GM19240 (cell line): ENCODE results near the gene CLEC2D.
"Not testable (repeated sequence)": the region's sequence is repeated elsewhere in the genome, so short reads cannot be mapped to it uniquely, and the experiment has no call there.

Experiments used
- DNase-seq: peaks from one replicate; pipeline ENCODE4 v3.0.0; 2011; ENCODE audit warnings: low spot score; ENCODE audit not compliant: insufficient read length

CLEC2D gene

DNA sequence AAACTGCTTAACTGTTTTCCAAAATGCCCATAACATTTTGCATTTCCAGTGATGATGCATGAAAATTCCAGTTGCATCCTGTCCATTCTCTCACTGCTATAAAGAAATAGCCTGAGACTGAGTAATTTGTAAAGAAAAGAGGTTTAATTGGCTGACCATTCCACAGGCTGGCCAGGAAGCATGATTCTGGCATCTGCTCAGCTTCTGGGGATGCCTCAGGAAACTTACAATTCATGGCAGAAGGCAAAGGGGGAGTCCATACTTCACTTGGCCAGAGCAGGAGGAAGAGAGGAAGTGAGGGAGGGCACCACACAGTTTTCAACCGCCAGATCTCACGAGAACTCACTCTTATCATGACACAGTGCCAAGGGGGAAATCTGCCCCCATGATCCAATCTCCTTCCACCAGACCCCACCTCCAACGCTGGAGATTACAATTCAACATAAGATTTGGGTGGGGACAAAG, 18.2 kb upstream of the CLEC2D start:
- no peak for DNase-seq

DNA sequence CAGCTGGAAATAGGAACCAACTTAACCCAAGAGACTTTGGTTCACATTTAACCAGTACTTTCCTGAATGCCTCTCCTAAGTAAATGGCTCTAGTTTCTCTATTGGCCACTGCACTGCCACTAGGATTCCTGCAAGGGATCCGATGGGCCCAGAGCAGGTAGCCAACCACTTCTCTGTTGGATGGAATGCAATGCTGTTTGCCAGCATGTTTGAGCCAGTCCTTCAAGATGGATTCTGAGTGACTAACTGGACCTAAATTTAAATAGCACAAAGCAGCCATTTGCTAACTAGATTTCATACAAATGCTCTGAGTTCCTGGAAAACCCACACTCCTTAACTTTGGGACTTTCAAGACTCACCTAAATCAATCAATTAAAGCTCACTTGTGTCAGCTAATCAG, 9.5 kb upstream of the CLEC2D start:
- DNase-seq = no peak

DNA sequence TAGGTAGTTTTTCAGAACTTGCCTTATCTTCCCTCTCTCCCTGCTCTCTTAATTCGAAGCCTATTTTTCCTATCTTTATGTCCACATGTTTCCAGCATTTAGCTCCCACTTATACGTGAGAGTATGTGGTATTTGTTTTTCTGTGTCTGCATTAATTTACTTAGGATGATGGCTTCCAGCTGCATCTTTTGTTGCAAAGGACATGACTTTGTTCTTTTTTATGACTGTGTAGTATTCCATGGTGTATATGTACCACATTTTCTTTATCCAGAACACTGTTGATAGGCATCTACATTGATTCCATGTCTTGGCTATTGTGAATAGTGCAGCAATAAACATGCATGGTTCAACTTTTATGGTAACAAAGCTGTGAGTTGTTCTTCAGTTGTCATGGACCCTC, 7.8 kb upstream of the CLEC2D start:
- DNase-seq = no peak

DNA sequence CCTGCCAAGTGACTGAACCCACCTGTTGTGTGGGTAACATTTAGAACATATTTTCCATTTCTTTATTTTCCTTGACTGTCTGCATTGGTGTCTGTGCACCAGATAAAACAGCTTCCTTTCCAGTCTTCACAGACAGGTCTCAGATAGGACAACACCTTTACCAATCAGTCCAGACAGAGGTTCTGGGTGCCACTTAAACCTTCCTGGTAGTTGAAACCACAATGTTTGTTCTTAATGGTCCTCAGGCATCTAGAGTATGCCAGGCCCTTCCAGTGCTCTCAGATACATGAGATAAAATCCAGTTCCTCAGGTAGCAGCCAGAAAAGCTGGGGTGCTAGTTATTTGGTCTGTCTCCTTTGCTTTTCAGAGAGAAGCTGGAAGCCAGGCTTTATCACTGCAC, 7.0 kb upstream of the CLEC2D start:
- no peak for DNase-seq

DNA sequence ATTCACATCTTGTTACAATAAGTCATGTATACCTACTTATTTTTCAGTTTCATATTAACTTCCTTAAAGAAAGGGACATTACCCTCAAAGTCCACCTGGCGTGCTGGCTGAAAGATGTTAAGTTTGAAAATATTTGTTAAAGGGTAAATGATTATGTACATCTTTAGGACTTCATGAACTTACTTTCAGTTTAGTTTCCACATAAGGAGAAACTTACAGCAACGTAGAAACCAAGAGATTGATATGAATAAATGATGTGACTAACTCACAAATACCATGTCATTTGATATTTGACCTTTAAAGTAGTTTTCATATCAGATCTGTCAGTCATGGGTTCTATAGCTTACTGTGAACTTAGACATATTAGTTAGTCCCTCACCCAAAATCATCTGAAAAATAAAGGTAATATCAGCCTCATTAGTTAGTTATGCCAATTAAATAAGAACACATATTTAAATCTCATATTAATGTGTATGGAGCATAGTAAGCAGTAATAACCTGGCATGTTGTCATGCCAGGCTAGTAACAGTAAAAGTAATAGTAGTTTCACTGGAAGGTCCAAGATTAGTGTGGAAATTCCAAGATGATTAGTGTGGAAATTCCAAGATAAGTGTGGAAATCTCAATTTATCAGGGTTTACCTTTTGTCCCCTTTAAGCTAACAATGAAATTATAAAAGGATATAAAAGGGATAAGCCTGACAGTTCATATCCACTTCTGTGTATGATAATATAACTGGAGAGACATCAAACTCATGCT, 1.9 kb upstream of the CLEC2D start:
- DNase-seq = no peak

DNA sequence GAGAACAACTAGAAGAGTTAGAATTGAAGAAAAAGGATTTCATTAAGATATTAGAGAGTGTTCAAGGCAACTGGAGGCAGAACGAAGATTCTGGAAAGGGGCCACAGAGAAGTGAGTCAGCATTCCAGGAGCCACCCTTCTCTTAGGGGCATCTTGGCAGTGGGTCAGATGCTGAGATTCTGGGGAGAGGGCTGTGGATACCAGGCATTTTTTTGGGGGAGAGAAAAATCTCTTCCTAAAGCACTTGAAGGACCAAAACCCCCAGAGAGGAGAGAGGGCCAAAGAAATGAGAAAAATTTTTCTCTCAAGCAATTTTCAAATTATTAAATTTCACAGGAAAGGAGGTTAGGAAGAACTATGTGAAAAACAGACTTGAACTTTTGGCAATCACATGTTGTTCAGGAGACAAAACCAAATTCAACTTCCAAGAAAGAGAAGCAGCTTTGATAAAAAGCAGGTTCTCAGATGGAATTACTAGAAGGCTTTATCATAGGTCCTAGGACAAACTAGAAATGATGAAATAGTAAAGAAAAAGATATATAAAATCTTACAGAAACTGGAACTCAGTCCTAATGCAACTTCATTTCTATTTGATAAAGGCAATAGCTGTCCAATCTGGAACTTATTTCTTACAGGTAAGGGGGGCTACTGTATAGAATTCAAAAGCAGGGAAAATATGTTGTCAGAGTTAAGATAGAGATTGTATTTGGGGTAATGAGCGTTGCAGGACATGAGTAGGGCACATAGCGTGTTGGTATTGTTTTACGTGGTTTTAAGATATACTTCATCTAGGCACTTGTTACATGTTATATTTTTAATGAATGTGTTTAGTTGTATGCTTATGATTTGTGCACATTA, 1.1 kb upstream of the CLEC2D start:
- no peak for DNase-seq

DNA sequence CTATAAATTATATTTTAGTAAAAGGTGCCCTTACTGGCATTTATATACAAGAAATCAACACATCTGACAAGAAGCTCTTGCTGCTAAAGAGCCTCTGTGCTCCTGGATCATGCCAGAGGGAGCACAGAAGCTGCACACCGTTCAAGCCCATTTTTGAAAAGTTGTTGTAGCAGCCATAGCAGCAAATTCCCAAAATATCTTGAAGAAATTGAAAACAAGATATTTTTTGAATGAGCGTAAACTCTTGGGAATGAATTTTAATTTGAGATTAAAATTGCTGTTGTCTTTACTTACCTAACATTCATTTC, 540 bp upstream of the CLEC2D start:
- no peak for DNase-seq

DNA sequence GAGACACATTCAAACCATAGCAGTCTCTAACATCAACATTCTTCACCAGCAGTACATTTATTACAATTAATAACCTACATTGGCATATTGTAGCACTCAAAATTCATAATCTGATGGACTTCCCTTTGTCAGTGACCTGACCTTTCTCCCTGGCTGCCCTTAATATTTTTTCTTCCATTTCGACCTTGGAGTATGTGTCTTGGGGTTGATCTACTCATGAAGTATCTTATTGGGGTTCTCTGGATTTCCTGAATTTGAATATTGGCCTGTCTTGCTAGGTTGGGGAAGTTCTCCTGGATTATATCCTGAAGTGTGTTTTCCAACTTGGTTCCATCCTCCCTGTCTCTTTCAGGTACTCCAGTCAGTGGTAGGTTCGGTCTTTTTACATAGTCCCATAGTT, 2.8 kb downstream of the CLEC2D start:
- DNase-seq = not testable (repeated sequence)

DNA sequence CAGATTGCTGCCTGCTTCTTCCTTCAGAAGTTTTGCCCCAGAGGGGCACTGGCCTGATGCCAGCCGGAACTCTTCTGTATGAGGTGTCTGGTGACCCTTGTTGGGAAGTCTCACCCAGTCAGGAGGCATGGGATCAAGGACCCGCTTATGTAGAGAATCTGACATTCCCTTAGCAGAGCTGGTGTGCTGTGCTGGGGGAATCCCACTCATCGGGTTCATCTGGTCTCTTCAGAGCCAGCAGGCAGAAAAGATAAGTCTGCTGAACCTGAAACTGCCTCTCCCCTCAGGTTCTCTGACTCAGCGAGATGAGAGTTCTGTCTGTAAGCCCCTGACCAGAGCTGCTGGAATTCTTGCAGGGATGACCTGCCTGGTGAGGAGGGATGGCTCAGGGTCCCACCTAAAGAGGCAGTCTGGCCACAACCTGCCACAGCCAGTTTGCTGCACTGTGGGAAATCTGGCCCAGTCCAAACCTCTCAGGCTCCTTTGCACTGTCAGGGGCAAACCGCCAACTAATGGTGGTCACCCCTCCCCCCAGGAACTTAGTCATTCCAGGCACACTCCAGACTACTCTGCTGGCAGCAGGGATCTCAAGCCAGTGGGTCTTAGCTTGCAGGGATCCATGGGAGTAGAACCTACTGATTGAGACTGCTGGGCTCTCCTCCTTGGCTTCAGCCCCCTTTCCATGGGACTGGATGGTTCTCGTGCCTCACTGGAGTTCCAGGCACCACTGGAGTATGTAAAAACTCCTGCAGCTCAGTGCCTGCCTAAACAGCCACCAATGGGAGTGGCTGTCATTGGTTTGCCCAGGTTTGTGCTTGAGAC, 4.1 kb downstream of the CLEC2D start:
- DNase-seq = no peak

DNA sequence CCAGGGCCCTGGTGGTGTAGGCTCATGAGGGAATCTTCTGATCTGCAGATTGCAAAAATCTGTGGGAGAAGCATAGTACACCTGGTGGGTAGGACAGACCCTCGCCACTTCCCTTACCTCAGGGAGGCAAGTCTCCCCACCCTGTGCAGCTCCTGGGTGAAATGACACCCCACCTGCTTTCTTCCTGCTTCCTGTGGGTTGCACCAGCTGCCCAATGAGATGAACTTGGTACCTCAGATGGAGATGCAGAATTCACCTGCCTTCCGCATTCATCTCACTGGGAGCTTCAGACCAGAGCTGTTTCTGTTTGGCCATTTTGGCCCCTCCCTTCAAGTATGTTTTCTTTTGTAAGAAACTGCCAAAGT, 4.7 kb downstream of the CLEC2D start:
- no peak for DNase-seq

DNA sequence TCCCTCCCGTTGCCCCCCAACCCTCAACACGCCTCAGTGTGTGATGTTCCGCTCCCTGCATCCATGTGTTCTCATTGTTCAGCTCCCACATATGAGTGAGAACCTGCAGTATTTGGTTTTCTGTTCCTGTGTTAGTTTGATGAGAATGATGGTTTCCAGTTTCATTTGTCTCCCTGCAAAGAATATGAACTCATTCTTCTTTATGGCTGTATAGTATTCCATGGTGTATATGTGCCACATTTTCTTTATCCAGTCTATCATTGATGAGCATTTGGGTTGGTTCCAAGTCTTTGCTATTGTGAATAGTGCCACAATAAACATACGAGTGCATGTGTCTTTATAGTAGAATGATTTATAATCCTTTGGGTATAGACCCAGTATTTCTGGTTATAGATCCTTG, 13.0 kb downstream of the CLEC2D start:
- not testable (repeated sequence) for DNase-seq

DNA sequence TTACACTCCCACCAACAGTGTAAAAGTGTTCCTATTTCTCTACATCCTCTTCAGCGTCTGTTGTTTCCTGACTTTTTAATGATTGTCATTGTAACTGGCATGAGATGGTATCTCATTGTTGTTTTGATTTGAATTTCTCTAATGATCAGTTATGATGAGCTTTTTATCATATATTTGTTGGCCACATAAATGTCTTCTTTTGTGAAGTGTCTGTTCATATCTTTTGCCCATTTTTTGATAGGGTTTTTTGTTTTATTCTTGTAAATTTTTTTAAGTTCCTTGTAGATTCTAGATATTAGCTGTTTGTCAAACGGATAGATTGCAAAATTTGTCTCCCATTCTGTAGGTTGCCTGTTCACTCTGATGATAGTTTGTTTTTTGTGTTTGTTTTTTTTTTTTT, 13.4 kb downstream of the CLEC2D start:
- DNase-seq = not testable (repeated sequence)

DNA sequence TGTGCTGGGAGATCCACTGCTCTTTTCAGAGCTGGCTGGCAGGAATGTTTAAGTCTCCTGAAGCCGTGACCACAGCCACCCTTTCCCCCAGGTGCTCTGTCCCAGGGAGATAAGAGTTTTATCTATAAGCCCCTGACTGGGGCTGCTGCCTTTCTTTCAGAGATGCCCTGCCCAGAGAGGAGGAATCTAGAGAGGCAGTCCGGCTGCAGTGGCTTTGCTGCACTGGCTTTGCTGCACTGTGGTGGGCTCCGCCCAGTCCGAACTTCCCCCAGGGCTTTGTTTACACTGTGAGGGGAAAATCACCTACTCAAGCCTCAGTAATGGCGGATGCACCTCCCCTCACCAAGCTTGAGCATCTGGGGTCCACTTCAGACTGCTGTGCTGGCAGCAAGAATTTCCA, 15.9 kb downstream of the CLEC2D start:
- not testable (repeated sequence) for DNase-seq

DNA sequence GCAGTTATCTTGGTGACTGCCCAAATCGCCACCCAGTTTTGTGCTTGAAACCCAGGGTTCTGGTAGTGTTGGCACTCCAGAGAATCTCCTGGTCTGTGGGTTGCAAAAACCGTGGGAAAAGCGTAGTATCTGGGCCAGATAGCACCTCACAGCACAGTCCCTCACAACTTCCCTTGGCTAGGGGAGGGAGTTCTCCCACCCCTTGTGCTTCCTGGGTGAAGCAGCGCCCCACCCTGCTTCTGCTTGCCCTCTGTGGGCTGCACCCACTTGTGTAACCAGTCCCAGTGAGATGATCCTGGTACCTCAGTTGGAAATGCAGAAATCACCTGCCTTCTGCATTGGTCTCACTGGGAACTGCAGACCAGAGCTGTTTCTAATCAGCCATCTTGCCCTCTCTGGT, 16.4 kb downstream of the CLEC2D start:
- no peak for DNase-seq

DNA sequence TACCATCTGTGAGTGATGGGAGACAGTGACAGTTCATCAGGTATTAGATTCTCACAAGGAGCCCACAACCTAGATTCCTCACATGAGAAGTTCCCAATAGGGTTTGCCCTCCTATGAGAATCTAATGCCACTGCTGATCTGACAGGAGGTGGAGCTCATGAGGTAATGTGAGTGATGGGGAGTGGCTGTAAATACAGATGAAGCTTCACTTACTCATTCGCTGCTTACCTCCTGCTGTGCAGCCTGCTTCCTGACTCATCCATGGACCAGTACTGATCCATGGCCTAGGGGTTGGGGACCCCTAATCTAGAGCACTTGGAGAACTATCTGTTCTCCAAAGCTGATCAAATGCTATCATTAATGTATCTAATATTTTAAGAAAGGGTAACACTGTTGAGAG, 17.7 kb downstream of the CLEC2D start:
- no peak for DNase-seq

DNA sequence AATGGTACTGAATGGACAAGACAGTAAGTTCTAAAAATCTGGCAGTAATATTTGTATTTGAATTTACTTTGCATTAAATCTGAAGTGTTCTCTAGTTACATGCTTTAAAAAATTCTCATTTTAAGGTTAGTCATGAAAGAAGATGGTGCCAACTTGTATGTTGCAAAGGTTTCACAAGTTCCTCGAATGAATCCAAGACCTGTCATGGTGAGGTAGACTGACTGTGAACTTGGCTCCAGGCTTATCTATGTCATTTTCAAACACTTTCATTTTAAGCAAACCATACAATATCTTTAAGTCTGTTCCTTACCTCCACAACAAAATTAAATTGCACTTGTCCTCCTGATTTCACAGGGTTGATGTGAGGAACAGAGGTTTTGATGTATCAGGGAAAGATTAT, 23.4 kb downstream of the CLEC2D start:
- no peak for DNase-seq

DNA sequence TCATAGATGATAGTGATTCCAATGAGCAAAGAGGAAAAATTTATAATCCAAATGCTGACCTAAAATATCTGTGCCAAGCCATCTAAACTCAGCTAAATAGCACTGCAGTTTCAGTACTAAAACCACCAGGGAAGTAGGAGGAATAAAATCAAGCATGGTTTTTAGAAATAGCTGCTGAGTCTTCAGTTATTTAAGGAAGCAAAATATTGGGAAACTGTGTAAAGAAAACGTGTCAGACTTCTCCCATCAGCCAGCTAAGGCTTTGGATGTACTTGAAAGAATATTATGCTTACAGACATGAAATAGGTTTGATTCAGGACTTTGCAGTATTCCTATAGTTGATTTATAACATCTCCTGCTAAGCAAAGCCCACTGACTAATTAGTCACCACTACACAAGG, 24.7 kb downstream of the CLEC2D start:
- no peak for DNase-seq

DNA sequence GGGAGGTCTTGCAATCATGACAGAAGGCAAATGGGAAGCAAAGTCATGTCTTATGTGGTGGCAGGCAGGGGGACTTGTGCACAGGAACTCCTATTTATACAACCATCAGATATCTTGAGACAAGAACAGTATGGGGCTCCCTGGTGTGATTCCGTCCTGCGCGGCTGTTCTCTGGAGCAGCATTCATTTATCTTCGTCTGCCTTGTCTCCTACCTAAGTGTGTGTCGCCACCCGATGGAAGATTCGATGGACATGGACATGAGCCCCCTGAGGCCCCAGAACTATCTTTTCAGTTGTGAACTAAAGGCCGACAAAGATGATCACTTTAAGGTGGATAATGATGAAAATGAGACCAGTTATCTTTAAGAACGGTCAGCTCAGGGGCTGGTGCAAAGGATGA, 25.6 kb downstream of the CLEC2D start:
- DNase-seq = not testable (repeated sequence)

DNA sequence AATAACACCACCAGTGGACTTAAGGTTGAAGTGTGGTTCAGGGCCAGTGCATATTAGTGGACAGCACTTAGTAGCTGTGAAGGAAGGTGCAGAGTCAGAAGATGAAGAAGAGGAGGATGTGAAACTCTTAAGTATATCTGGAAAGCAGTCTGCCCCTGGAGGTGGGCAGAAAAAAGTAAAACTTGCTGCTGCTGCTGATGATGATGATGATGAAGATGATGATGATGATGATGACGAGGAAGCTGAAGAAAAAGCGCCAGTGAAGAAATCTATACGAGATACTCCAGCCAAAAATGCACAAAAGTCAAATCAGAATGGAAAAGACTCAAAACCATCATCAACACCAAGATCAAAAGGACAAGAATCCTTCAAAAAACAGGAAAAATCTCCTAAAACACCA, 26.1 kb downstream of the CLEC2D start:
- not testable (repeated sequence) for DNase-seq

DNA sequence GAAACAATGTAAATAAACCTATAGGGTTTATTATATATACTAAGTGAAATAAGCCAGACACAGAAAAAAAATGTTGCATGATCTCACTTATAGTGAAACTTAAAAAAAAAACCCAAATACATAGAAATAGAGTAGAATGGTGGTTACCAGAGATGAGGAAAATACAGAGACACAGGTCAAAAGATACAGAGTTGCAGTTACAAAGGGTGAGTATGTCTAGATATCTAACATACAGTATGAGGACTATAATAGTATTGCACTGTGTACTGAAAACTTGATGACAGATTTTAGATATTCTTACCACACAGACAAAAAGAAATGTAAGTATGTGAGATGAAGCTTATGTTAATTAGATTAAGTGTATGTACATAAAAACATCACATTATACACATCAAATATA, 28.1 kb downstream of the CLEC2D start:
- no peak for DNase-seq

DNA sequence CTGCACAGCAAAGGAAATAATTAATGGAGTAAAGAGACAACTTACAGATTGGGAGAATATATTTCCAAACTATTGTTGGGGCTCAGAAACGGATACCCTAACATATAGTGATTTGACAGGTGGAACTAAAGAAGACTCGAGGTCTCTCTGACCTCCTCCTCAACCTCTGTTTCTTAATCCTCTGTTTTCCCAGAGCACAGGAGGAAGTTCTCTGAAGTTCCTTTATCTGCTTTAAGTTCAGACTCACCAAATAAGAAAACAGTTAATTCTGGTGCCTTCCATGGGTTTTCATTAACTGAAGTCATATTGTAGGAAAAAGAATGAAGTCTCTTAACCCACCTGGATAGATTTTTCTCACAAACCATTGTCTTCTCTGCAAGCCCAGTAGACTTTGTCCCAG, 29.2 kb downstream of the CLEC2D start:
- no peak for DNase-seq

DNA sequence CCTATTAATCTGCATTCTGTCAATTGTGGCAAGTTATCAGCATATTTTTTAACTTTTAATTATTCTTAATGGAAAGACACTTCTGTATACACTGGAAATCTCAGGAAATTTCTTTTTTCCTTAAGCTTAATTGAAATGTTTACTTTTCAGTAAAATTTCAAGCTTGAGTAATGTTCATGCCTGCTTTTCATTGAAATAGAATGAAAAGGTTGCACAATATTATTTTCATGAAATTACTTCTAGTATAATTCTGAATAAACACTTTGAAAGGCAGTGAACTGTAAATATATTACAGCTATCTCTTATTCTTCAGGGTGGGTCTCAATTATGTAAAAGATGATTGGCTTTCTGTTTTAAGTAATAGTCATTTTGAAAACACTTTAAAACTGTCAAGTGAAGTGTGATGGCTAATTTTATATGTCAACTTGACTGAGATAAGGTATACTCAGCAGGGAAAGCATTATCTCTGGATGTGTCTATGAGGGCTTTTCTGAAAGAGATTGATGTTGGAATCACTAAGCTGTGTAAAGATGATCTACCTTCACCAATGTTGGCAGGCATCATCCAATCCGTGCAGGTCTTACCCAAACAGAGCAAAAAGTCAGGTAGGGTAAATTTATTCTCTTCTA, 29.9 kb downstream of the CLEC2D start:
- DNase-seq = no peak
